Naive thymus-derived CD4-positive, alpha-beta T cell (primary cell): ENCODE results near the gene DDX50. TPM values are rescaled to one million over a fixed set of nuclear protein-coding genes. Genes with fewer than 3 reads are reported as not detected.

Source experiments
- polyA plus RNA-seq, 2 donors: library from polyadenylated mRNA; unstranded; fragments of 300-500 nt; fragmentation: Illumina TruSeq; gene quantifications; one replicate each; pipeline ENCODE4 v1.2.3, GENCODE V29; 2021
- total RNA-seq, 6 experiments: library from RNA in 5 of 6; stranded (reverse) in 5 of 6; gene quantifications; 1 replicate in 5 of 6; 2 replicates in 1 of 6; pipeline ENCODE4 v1.2.3 and lab custom pipeline; 2021 to 2026

Gene DDX50
- total and polyA plus RNA-seq, 7 experiments from 2014 or later = 28.3 to 49.3 (median 41.6) TPM

Other genes with a start within 250 kb of the DDX50 start
- gene CCAR1, start 180.1 kb upstream of the DDX50 start, total RNA-seq = 10 to 100 TPM; 64.4 to 89.5 (median 88.2) TPM
- gene CCAR1, start 180.1 kb upstream of the DDX50 start, polyA plus RNA-seq = 10 to 100 TPM; 31.7 to 51.7 TPM
- 1 to 10 TPM in 2 of 5 experiments, under 1 TPM in 3; 0.29 to 1.2 (median 0.79) TPM for gene STOX1, start 73.8 kb upstream of the DDX50 start, total RNA-seq
- 1 to 10 TPM in 1 of 2 donors, under 1 TPM in 1; 0.76 to 1.4 TPM for gene STOX1, start 73.8 kb upstream of the DDX50 start, polyA plus RNA-seq
- 100 to 1,000 TPM in 1 of 5 experiments, 10 to 100 TPM in 4; 43.5 to 101 (median 86.7) TPM for gene DDX21, start 54.9 kb downstream of the DDX50 start, total RNA-seq
- 10 to 100 TPM; 15.0 to 15.4 TPM for gene DDX21, start 54.9 kb downstream of the DDX50 start, polyA plus RNA-seq
- 10 to 100 TPM in 3 of 5 experiments, 1 to 10 TPM in 2; 4.5 to 18.1 (median 14.0) TPM for gene KIFBP, start 87.5 kb downstream of the DDX50 start, total RNA-seq
- gene KIFBP, start 87.5 kb downstream of the DDX50 start, polyA plus RNA-seq = 1 to 10 TPM; 4.9 TPM
- 100 to 1,000 TPM in 3 of 5 experiments, 10 to 100 TPM in 2; 66.6 to 748 (median 227) TPM for gene SRGN, start 186.8 kb downstream of the DDX50 start, total RNA-seq
- 100 to 1,000 TPM in 1 of 2 donors, 10 to 100 TPM in 1; 79.1 to 118 TPM for gene SRGN, start 186.8 kb downstream of the DDX50 start, polyA plus RNA-seq
- 10 to 100 TPM; 25.5 to 35.0 (median 29.5) TPM for gene VPS26A, start 222.9 kb downstream of the DDX50 start, total RNA-seq
- 10 to 100 TPM; 27.4 to 29.1 TPM for gene VPS26A, start 222.9 kb downstream of the DDX50 start, polyA plus RNA-seq